ENCODE data around the gene CACNA1C.

CACNA1C gene

GRCh38 chr12:2290091-2290490, 237.3 kb downstream of the CACNA1C start:
- no peak overlapping the region for H3K4me3 ChIP-seq (ENCODE audit: low read depth, low read length)
- no peak for TF ChIP-seq CTCF (conservative IDR thresholded peaks at IDR 0.05; ENCODE audit: low read depth, low read length)
- DNase-seq (ENCODE audit: low read depth), result no peak

- DNase-seq (ENCODE audit: low read depth), result no peak
- TF ChIP-seq CTCF (conservative IDR thresholded peaks at IDR 0.05; ENCODE audit: low read depth, low read length), result no peak
- no peak overlapping the region for H3K4me3 ChIP-seq (ENCODE audit: low read depth, low read length)
Observed at GRCh38 chr12:2290516-2291065, 237.8 kb downstream of the CACNA1C start.

GRCh38 chr12:2291182-2291832, 238.5 kb downstream of the CACNA1C start:
- TF ChIP-seq CTCF (conservative IDR thresholded peaks at IDR 0.05; ENCODE audit: low read depth, low read length), result peak; percentile 91
- H3K4me3 ChIP-seq (ENCODE audit: low read depth, low read length), result no peak overlapping the region
- peak; percentile 69 for DNase-seq (ENCODE audit: low read depth)

- no peak for TF ChIP-seq CTCF (conservative IDR thresholded peaks at IDR 0.05; ENCODE audit: low read depth, low read length)
- DNase-seq (ENCODE audit: low read depth), result no peak
- no peak overlapping the region for H3K4me3 ChIP-seq (ENCODE audit: low read depth, low read length)
Observed at GRCh38 chr12:2291947-2292346, 239.2 kb downstream of the CACNA1C start.

GRCh38 chr12:2292560-2292959, 239.8 kb downstream of the CACNA1C start:
- TF ChIP-seq CTCF (conservative IDR thresholded peaks at IDR 0.05; ENCODE audit: low read depth, low read length), result no peak
- no peak for DNase-seq (ENCODE audit: low read depth)

GRCh38 chr12:2294651-2295475, 242.1 kb downstream of the CACNA1C start:
- no peak for TF ChIP-seq CTCF (conservative IDR thresholded peaks at IDR 0.05; ENCODE audit: low read depth, low read length)
- DNase-seq (ENCODE audit: low read depth), result peak; percentile 63
- H3K4me3 ChIP-seq (ENCODE audit: low read depth, low read length), result no peak overlapping the region

More at GRCh38 chr12:2292560-2292959, 239.8 kb downstream of the CACNA1C start:
- H3K4me3 ChIP-seq (ENCODE audit: low read depth, low read length), result no peak overlapping the region

All from choroid plexus epithelial cell (primary cell).